NCI-H446 (cell line): ENCODE data around the gene ACTN3.
A peak's percentile ranks its signal among the peaks of the same experiment; 100 is the strongest.

Experiments used
- DNase-seq, 2 experiments: peaks; one replicate each; lab custom pipeline; 2025; lab: John Stamatoyannopoulos, UW

The ACTN3 gene

GRCh38 chr11:66545701-66546367, 869 bp upstream of the ACTN3 start, which contains the start of gene ZDHHC24:
ZDHHC24 (minus strand) TSS chr11:66546048; CDS start chr11:66546003, 45 bp downstream.
- peak; percentile 91 to 97 for DNase-seq

- DNase-seq = no peak
Observed at GRCh38 chr11:66546966-66547661, 411 bp downstream of the ACTN3 start.

- DNase-seq = no peak
Observed at GRCh38 chr11:66547662-66548009, 933 bp downstream of the ACTN3 start.

- DNase-seq = no peak
Observed at GRCh38 chr11:66548041-66548440, 1.3 kb downstream of the ACTN3 start.

DNA sequence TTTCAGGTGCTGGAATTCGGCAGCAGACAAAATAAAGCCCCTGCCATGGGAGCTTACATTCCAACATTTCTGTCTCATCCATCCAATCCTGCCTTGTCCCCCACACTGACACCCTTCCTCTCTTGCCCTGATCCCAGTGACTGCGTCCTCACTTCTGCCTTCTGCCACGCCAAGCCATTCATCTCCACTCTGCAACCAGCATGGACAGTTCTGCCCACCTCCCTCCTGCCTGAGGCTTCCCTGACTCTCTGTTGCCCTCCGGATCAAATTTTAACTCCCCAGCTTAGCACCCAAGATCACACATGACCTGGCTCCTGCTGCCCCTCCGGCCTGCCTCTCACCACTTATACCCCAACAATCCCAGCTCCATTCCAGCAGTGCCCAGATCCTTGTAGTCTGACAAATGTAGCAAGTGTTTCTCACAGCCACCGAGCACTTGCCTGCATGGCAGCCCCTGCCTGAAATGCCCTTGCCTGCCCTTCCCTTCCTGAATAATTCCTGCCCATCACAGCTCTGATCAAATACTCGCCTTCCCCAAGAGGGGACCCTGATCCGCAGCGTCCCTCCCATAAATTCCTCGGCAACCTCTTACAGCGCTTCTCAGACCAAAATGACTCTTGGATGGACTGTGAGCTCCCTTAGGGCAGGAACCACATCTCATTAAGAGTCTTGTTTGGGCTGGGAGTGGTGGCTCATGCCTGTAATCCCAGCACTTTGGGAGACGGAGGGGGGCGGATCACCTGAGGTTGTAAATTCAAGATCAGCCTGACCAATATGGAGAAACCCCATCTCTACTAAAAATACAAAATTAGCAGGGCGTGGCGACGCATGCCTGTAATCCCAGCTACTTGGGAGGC, 2.3 kb downstream of the ACTN3 start:
- no peak for DNase-seq

- no peak for DNase-seq
Observed at GRCh38 chr11:66549696-66550095, 3.0 kb downstream of the ACTN3 start.

DNA sequence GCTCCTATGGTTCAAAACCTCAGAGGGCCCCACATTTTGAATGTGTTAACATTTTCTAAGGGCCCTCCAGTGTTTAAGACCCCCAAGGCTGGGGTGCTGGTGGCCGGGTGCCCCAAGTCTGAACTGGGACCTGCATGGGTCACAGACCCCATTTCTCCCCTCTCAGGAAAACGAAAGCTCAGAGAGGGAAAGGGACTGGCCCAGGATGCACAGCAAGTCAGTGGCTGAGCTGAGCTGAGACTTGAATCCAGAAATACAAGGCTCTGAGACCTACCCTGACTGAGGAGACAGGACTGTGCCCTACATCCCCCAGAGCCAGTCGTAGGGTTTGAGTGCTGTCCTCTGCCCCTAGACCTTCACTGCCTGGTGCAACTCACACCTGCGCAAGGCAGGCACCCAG, 4.2 kb downstream of the ACTN3 start:
- DNase-seq = no peak

DNA sequence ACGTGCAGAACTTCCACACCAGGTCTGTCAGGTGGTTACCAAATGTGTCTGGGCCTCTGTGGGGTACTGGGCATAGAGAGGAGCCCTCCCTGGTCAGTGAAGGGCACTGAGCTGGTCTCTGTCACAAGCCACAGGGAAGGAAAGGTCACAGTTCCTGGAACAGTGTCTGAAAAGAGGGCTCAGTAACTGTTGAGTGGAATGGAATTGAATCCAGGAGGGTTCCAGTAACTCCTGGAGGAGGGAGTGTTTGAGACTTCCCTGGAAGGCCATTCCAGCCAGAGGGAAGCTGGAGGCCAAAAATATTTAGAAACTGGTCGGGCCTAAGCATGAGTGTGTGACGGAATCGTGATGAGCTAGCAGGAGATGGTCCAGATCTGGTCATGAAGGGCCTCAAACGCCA, 7.9 kb downstream of the ACTN3 start:
- no peak for DNase-seq

GRCh38 chr11:66555416-66555815, 8.7 kb downstream of the ACTN3 start:
- no peak for DNase-seq

DNA sequence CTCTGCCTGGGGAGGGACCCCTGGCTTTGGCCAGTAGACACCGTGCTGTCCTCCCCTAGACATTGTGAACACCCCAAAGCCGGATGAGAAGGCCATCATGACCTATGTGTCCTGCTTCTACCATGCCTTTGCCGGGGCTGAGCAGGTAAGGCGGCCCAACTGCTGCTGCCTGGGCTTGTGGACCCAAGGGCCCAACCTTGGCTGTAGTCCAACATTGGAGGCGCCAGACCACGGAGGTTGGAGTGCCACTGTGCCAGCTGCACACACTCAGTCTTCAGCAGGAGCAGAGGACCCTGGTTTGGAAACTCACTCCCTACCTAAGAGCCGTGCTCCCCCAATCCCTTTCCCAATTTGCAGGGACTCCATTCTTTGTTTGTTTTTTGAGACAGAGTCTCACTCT, 9.4 kb downstream of the ACTN3 start:
- DNase-seq = no peak

GRCh38 chr11:66557733-66558326, 11.1 kb downstream of the ACTN3 start:
- no peak for DNase-seq

DNA sequence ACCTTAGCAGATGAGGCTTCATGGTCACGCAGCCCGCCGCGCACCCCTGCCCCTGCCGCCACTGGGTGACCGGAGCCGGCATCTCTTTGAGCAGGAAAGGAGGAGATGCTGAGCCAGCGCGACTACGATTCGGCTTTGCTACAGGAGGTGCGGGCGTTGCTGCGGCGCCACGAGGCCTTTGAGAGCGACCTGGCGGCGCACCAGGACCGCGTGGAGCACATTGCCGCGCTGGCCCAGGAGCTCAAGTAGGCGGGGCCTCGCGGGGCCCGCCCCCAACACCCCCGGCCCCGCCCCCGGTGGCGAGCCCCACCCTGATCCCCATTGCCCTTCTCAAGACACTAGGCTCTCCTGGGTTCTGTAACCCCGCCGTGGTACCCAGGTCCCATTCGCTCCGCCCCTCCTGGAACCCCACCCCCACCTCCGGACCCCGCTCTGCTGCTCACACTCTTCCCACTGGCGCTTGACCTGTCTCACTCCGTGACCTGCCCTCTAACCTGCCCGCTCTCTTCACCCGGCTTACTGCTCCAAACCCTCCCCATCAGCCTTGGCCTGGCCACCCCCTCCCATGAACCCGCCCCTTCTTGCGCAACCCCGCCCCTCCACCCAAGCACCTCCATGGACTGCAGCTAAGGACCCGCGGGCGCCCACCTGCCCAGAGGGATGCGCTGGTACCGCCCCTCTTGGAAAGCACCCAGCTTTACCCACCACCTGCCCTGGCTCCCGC, 12.6 kb downstream of the ACTN3 start:
- no peak for DNase-seq

DNA sequence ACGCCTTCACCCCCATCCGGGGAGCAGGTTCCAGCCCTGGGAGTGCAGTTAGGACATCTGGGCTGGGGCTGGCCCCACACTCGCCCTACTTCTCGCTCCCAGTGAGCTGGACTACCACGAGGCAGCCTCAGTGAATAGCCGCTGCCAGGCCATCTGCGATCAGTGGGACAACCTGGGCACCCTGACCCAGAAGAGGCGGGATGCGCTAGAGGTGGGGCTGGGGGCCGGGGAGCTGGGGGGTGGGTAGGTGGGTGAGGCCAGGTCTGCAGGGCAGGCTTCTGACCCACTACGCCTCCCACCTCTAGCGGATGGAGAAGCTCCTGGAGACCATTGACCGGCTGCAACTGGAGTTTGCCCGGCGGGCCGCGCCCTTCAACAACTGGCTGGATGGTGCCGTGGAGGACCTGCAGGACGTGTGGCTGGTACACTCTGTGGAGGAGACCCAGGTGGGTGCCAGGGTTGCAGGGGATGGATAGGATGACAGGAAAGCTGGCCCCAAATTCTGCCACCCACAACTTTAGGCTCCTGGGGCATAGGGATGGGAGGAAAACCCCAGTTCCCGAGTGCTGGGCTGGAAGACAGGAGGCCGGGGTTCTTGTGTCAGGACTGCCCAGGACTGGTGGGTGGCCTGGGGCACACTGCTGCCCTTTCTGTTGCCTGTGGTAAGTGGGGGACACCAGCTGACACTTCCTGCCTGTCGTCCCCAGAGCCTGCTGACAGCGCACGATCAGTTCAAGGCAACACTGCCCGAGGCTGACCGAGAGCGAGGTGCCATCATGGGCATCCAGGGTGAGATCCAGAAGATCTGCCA, 13.4 kb downstream of the ACTN3 start:
- no peak for DNase-seq

DNA sequence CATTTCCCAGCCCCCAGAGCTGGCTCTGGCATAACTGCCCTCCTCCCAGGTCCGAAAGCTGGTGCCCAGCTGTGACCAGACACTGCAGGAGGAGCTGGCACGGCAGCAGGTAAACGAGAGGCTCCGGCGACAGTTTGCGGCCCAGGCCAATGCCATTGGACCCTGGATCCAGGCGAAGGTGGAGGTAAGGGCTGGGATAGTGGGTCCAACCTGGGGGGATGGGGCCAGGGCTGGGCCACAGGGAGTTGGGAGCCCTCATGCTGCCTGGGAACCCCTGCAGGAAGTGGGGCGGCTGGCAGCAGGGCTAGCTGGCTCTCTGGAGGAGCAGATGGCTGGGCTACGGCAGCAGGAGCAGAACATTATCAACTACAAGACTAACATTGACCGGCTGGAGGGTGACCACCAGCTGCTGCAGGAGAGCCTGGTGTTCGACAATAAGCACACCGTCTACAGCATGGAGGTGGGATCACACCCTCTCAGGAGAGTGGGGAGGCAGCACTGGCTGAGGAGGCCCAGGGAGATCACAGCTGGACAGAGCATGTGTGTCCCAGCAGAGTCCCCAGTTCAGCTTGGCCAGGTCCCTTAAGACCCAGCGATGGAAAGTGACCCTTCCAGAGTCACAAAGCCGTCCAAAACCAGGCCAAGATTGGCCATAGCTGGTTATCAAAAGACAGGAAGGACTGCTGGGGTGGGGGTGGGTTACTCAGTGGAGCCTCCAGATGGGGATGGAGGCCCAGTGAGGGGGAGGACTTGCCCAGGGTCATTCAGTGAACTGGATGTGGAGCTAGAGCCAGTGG, 14.7 kb downstream of the ACTN3 start:
- no peak for DNase-seq

DNA sequence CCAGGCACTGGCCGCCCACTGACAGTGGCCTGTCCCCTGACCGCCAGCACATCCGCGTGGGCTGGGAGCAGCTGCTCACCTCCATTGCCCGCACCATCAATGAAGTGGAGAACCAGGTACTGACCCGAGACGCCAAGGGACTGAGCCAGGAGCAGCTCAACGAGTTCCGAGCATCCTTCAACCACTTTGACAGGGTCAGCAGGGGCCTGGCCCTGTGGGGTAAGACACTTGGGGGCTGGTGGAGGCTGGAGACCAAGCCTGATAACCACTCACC, 15.2 kb downstream of the ACTN3 start:
- DNase-seq = no peak

DNA sequence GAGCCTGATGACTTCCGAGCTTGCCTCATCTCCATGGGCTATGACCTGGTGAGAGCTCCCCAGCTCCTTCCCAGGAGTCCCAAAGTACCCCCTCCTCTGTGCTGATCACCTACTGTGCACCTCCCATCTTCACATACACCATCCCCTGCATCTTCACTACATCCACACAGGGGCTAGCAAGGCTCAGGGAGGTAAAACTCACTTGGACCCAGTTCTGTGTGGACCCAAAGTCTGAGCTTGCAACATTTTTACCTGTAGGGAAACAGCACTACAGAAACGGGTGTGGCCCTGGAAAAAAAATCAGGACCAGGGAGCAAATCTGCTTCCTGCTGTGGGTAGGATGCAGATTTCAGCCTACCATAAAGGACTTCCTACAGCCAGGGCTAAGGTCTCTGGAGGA, 15.6 kb downstream of the ACTN3 start:
- no peak for DNase-seq

DNA sequence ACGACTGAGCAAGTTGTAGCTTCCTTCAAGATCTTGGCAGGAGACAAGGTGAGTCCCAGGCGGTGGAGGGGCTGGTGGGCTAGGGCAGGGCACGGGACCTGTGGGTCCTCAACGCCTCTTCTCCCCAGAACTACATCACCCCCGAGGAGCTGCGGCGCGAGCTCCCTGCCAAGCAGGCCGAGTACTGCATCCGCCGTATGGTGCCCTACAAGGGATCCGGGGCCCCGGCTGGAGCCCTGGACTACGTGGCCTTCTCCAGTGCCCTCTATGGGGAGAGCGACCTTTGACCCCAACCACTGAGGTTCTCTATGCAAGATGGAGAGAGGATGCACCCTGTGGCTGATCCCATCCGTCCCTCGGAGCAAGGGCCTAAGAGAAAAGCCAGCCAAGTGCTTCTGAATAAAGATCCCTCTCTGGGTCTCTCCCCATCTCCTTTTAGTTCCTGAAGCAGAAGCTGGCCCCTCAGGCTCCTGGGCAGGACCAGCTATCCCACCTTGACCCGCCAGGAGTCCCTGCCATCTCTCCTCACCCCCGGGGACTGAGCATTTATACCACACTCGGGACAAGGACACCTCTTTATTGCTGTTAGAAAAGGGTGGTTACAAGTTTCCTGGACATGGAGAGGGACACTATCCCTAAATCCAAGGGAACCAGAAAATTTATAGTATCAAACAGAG, 16.3 kb downstream of the ACTN3 start:
- DNase-seq = no peak

DNA sequence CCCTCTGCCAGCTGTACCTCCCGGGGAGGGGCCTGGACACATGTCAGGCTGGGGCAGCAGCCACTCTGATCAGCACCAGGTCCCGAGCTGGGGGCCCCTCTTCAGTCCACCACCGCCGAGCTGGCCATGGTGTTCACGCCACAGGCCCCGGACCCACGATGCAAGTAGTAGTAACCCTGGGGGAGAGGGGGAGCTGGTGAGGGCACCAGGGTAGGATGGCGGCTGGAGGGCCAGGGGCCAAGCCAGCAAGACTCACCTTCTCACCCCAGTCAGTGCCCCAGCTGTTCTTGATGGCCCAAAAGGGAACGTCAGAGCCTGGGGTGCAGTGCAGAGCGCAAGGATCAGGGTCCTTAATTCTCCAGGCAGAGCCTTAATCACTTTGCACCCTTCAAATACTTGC, 17.1 kb downstream of the ACTN3 start:
- no peak for DNase-seq

GRCh38 chr11:66564538-66564937, 17.8 kb downstream of the ACTN3 start:
- no peak for DNase-seq

- no peak for DNase-seq
Observed at GRCh38 chr11:66564984-66565383, 18.3 kb downstream of the ACTN3 start.
